SU-DHL-6 (cell line): ENCODE results near the gene MGAT5.
A peak's percentile ranks its signal among the peaks of the same experiment; 100 is the strongest.

ENCODE experiments used
- H2AFZ ChIP-seq: fragments of 200-600 bp; sonication (generic); 2 replicates; pipeline ENCODE4 v1.6.1; 2014; ENCODE audit warnings: low read depth, mild to moderate bottlenecking, moderate library complexity, mixed read lengths, antibody characterized with exemption, low read length; ENCODE audit not compliant: severe bottlenecking
- H3F3A ChIP-seq: fragments of 200-600 bp; shearing (Covaris generic); 2 replicates; pipeline ENCODE4 v1.6.0; 2016; ENCODE audit warnings: antibody characterized with exemption, mild to moderate bottlenecking; ENCODE audit not compliant: insufficient read depth
- H3K27ac ChIP-seq: fragments of 200-600 bp; sonication (generic); 2 replicates; pipeline ENCODE4 v1.5.1; 2016; ENCODE audit warnings: low read depth, mild to moderate bottlenecking, low read length, moderate library complexity, mixed read lengths
- H3K27me3 ChIP-seq: fragments of 200-600 bp; sonication (generic), shearing (Covaris generic); 2 replicates; pipeline ENCODE4 v1.6.0; 2014; ENCODE audit warnings: mild to moderate bottlenecking, low read length
- H3K36me3 ChIP-seq: fragments of 200-600 bp; sonication (generic); 2 replicates; pipeline ENCODE4 v1.6.1; 2014; ENCODE audit warnings: mild to moderate bottlenecking, low read length, mixed read lengths
- H3K4me2 ChIP-seq: fragments of 300-600, 200-600 bp; shearing (Covaris generic), sonication (generic); 2 replicates; pipeline ENCODE4 v1.6.0; 2014; ENCODE audit warnings: low read length, low read depth, mild to moderate bottlenecking; ENCODE audit not compliant: poor library complexity, severe bottlenecking
- H3K4me3 ChIP-seq: fragments of 200-600 bp; sonication (generic); 2 replicates; pipeline ENCODE4 v1.5.1; 2014; ENCODE audit warnings: antibody characterized with exemption, low read length, mild to moderate bottlenecking, mixed read lengths; ENCODE audit not compliant: insufficient read depth, poor library complexity, severe bottlenecking
- H3K79me2 ChIP-seq: fragments of 200-600 bp; sonication (generic); 2 replicates; pipeline ENCODE4 v1.6.1; 2014; ENCODE audit warnings: mild to moderate bottlenecking, low read length, moderate library complexity; ENCODE audit not compliant: insufficient read depth
- H3K9ac ChIP-seq: fragments of 200-600 bp; sonication (generic); 2 replicates; pipeline ENCODE4 v1.7.0; 2014; ENCODE audit warnings: mild to moderate bottlenecking, low read length
- H3K9me2 ChIP-seq: fragments of 200-600 bp; sonication (generic); replicated peaks from 2 replicates; pipeline ENCODE4 v1.6.1; 2014; ENCODE audit warnings: low read length; ENCODE audit not compliant: insufficient read depth
- H3K9me3 ChIP-seq: fragments of 200-600 bp; sonication (generic); 2 replicates; pipeline ENCODE4 v1.6.1; 2014; ENCODE audit warnings: low read length, mixed read lengths; ENCODE audit not compliant: insufficient read depth
- H4K20me1 ChIP-seq: fragments of 200-600 bp; sonication (generic); 2 replicates; pipeline ENCODE4 v1.6.1; 2014; ENCODE audit warnings: low read depth, mild to moderate bottlenecking, antibody characterized with exemption, low read length, moderate library complexity, mixed read lengths
- CTCF ChIP-seq: fragments of 200-600 bp; sonication (generic); IDR thresholded peaks from one replicate; pipeline ENCODE4 v1.5.1; 2017; ENCODE audit warnings: antibody characterized with exemption, mild to moderate bottlenecking, low read length, moderate library complexity; ENCODE audit not compliant: insufficient read depth, poor library complexity, severe bottlenecking
- EZH2phosphoT487 ChIP-seq: fragments of 200-600 bp; sonication (generic), shearing (Covaris generic); conservative IDR thresholded peaks from 2 replicates; pipeline ENCODE4 v1.6.1; 2018; ENCODE audit warnings: mild to moderate bottlenecking, antibody characterized with exemption, low read length, moderate library complexity, mixed read lengths

MGAT5 gene

GRCh38 chr2:134289225-134289624 lies 35.4 kb downstream of the MGAT5 start:
- no peaks in the 10 kb centered on the region for H3K79me2 ChIP-seq
- no peaks in the 10 kb centered on the region for H3K36me3 ChIP-seq
- no peak overlapping the region for H3K9ac ChIP-seq
- H2AFZ ChIP-seq: no peak overlapping the region
- peaks cover 7% of the 10 kb centered on the region; the same call in 1 of the 2 replicates for H3F3A ChIP-seq
- H4K20me1 ChIP-seq: no peaks in the 10 kb centered on the region
- no peak for TF ChIP-seq EZH2phosphoT487
- TF ChIP-seq CTCF: no peak
- H3K4me2 ChIP-seq: peak overlapping the region; percentile 34
- H3K9me2 ChIP-seq: no peaks in the 10 kb centered on the region
- no peaks in the 10 kb centered on the region for H3K27me3 ChIP-seq
- no peaks in the 10 kb centered on the region for H3K9me3 ChIP-seq
- no peak overlapping the region for H3K4me3 ChIP-seq
- H3K27ac ChIP-seq: peak overlapping the region; percentile 43

DNA sequence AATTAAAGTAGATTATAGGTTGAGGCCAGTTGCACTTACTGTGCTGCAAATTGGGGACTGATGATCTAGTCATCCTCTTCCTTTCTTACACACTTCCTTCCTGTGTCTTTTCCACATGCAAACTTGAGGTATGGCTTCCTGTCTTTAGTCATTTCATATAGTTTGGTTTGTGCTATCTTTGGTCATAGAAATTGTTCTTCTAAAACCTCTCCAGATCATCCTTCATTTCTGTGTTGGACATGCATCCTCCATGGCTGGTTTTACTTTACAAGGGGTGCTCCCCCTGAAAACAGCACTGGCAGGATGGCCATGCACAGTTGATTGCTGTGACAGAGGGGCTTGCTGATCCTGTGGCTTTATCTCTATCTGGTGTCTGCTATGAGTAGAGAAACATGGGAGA lies 36.5 kb downstream of the MGAT5 start:
- no peak for TF ChIP-seq EZH2phosphoT487
- no peak for TF ChIP-seq CTCF
- Histone ChIP-seq H3K9me3 (no peaks in the 10 kb centered on the region), H3K9ac (peak overlapping the region; percentile 0; the same call in 1 of the 2 replicates), H3K27me3 (no peaks in the 10 kb centered on the region), H3K79me2 (no peaks in the 10 kb centered on the region), H3K9me2 (no peaks in the 10 kb centered on the region), H3K36me3 (no peaks in the 10 kb centered on the region), H3K4me3 (no peak overlapping the region), H3F3A (peaks cover 17% of the 10 kb centered on the region), H3K4me2 (peak overlapping the region; percentile 34), H3K27ac (peak overlapping the region; percentile 43), H4K20me1 (no peaks in the 10 kb centered on the region), H2AFZ (no peak overlapping the region)

- Histone ChIP-seq H2AFZ (no peak overlapping the region), H3K79me2 (no peaks in the 10 kb centered on the region), H3K9me2 (no peaks in the 10 kb centered on the region), H3K27ac (peak overlapping the region; percentile 13; the same call in 1 of the 2 replicates), H3K4me3 (no peak overlapping the region), H3K9ac (no peak overlapping the region), H3F3A (peaks cover 31% of the 10 kb centered on the region), H3K36me3 (no peaks in the 10 kb centered on the region), H4K20me1 (no peaks in the 10 kb centered on the region), H3K4me2 (no peak overlapping the region), H3K27me3 (no peaks in the 10 kb centered on the region), H3K9me3 (no peaks in the 10 kb centered on the region)
- no peak for TF ChIP-seq CTCF
- no peak for TF ChIP-seq EZH2phosphoT487
These were observed 38.6 kb downstream of the MGAT5 start for GRCh38 chr2:134292514-134292913.
